Keratinocyte (primary cell): ENCODE measurements around the gene TYW1.
"Not testable (repeated sequence)": the region's sequence is repeated elsewhere in the genome, so short reads cannot be mapped to it uniquely, and the experiment has no call there.

Source experiments
- EZH2 ChIP-seq: IDR thresholded peaks from one replicate; pipeline ENCODE4 v1.6.1; 2012; ENCODE audit warnings: inconsistent platforms, mild to moderate bottlenecking, low read length, moderate library complexity
- TF ChIP-seq, protein P1 (sequence below), 3 experiments: IDR thresholded peaks in 1 of 3; conservative IDR thresholded peaks in 1 of 3; optimal IDR thresholded peaks in 1 of 3; 2 replicates in 2 of 3; 3 replicates in 1 of 3; pipeline versions ENCODE3 to v1.5.1; 2011; ENCODE audit warnings: low read length in 3 of 3, mild to moderate bottlenecking in 3 of 3, moderate library complexity in 2 of 3, control low read depth in 1 of 3, inconsistent platforms in 1 of 3; ENCODE audit not compliant: insufficient read depth in 2 of 3; ENCODE audit errors: extremely low read depth in 1 of 3

DNA sequence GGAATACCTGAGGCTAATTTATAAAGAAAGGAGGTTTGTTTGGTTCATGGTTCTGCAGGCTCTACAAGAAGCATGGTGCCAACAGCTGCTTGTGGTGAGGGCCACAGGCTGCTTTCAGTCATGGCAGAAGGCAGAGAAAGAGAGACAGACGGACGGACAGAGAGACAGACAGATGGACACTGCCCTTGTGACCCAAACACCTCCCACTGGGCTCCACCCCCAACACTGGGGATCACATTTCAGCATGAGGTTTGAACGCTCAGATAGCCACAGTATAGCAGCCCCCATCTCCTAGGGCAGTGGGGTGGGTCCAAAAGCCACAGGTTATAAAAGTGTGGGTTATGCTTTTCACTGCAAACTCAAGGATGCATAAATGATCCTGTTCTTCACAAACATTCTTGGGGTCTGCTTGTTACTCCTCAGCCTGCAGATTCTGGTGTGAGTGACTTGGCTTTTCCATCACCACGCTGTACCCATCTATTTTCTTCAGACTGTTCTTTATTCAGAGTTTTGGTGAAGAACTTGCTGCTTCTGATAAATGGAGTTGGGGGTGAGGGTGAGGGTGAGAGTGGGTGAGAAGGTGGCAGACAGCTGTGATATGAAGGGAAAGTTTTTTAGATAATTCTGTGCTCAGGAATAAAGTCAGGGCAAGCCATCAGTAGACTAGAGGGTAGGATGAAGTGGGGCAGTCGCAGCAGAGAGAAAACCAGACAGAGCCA, 194.5 kb downstream of the TYW1 start:
- TF ChIP-seq, protein P1, sequence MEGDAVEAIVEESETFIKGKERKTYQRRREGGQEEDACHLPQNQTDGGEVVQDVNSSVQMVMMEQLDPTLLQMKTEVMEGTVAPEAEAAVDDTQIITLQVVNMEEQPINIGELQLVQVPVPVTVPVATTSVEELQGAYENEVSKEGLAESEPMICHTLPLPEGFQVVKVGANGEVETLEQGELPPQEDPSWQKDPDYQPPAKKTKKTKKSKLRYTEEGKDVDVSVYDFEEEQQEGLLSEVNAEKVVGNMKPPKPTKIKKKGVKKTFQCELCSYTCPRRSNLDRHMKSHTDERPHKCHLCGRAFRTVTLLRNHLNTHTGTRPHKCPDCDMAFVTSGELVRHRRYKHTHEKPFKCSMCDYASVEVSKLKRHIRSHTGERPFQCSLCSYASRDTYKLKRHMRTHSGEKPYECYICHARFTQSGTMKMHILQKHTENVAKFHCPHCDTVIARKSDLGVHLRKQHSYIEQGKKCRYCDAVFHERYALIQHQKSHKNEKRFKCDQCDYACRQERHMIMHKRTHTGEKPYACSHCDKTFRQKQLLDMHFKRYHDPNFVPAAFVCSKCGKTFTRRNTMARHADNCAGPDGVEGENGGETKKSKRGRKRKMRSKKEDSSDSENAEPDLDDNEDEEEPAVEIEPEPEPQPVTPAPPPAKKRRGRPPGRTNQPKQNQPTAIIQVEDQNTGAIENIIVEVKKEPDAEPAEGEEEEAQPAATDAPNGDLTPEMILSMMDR (optimal IDR thresholded peaks at IDR 0.05 in 1 of 3, IDR thresholded peaks at IDR 0.05 in 1 of 3, conservative IDR thresholded peaks at IDR 0.05 in 1 of 3; ENCODE audit: extremely low read depth in 1 of 3, insufficient read depth in 2 of 3, low read length in 3 of 3), result not testable (repeated sequence)
- not testable (repeated sequence) for TF ChIP-seq EZH2
